Activated CD8-positive, alpha-beta memory T cell treated with anti-CD3 and anti-CD28 coated beads for 36 hours (primary cell): Measurements from ENCODE around the gene AEBP1. TPM values are rescaled to one million over a fixed set of nuclear protein-coding genes. Genes with fewer than 3 reads are reported as not detected.

Source experiments
- CTCF ChIA-PET: fragments of 350-600 bp; sonication (Branson Sonifier 250); formaldehyde crosslinking; loops from one replicate; lab custom pipeline; 2021; ENCODE audit warnings: antibody characterized with exemption; lab: Charles Lee
- POLR2A ChIA-PET: fragments of 350-600 bp; sonication (Branson Sonifier 250); formaldehyde crosslinking; loops from one replicate; lab custom pipeline; 2021; ENCODE audit warnings: antibody characterized with exemption; lab: Charles Lee
- total RNA-seq, 2 experiments: library from RNA; stranded (reverse); gene quantifications; one replicate each; pipeline ENCODE4 v1.2.3, GENCODE V29; 2021

The AEBP1 gene
- total RNA-seq, 2 experiments from 2014 or later, result 12.9 to 14.0 TPM

DNA sequence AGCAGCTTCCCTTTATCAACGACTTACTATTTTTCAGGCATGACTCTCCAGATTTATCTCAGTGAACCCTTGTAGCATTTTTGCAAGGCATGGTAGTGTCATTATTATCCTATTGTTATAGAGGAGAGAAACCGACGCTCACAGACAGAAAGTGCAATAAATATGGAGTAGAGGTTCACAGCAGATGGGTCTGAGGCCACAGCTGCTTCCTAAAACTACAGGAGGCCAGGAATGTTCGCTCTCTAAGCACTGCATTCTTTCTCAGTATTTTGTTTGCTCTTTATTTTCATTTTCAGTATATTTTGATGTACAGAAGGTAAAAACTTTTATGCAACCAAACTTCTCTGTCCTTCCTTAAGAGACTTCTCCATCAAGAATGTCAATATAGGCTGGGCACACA is 4.5 kb upstream of the AEBP1 start:
- POLR2A ChIA-PET, result no interaction called here
- CTCF ChIA-PET, result no interaction called here

DNA sequence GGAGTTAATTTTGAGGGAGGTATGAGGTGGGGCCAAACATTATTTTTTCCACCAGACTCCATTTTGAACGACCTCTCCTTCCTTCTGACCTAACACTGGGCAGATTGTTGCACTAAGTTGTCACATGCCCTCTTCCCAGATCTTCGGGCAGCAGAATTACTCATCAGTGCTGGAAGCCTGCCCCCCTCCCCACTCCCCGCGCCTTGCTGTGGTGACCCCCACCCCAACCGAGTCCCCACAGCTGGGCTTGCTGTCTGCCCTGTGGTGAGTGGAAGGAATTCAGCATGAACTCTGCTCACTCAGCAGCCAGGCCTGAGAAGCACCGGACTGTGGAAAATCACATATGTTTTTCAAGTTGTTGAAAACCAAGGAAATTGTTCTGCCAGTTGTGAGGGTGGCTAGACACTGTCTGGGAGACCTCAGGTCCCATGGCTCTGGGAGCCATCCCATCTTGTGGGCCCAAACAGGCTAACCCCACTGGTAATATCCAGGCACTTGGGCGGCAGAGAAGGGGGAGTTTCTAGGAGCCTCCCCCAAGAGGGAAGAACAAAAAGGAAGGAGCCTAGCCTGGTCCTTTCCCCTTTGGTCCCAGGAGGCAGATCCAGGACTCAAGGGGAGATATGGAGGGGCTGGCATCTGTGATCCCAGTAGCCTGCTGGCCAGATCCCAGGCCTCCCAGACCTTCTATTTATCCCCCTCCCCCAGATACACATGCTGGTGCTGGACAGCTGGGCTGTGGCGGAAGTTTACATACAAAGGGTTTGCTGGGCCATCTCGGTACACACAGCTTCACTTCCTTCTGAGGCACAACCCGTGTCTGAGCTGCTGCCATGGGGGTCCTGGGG is 3.5 kb upstream of the AEBP1 start:
- ChIA-PET CTCF (no interaction called here), POLR2A (no interaction called here)

DNA sequence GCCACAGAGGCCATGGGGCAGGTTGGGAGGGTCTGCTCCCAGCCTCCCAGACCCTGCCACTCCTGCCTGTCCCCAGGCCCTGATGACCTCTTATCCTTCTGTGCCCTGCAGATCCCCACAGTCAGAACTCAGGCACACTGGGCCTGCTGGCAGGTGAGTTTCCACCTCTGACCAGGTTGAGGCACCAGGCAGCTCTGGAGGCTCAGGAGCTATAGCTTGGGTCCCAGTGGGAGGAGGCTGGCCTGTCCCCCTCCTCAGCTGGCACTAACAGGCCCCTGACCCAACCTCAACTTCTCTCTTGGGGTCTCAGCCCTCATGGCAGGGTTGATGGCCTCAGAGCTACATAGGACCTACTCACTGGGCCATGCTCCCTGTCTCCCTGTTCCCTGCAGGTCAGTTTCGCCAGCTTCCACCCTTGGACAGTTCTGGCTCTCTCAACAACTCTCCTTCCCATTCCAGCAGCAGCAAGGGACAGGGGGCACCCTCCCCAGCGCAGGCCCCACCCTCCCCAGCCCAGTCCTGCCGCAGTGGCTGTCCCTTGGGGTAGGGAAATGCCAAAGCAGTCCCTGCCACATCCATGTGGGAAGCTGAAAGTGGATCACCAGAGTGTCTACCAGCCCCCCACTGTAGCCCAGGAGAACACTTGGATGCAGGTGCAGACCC is 2.7 kb upstream of the AEBP1 start:
- ChIA-PET POLR2A (no interaction called here), CTCF (no interaction called here)

DNA sequence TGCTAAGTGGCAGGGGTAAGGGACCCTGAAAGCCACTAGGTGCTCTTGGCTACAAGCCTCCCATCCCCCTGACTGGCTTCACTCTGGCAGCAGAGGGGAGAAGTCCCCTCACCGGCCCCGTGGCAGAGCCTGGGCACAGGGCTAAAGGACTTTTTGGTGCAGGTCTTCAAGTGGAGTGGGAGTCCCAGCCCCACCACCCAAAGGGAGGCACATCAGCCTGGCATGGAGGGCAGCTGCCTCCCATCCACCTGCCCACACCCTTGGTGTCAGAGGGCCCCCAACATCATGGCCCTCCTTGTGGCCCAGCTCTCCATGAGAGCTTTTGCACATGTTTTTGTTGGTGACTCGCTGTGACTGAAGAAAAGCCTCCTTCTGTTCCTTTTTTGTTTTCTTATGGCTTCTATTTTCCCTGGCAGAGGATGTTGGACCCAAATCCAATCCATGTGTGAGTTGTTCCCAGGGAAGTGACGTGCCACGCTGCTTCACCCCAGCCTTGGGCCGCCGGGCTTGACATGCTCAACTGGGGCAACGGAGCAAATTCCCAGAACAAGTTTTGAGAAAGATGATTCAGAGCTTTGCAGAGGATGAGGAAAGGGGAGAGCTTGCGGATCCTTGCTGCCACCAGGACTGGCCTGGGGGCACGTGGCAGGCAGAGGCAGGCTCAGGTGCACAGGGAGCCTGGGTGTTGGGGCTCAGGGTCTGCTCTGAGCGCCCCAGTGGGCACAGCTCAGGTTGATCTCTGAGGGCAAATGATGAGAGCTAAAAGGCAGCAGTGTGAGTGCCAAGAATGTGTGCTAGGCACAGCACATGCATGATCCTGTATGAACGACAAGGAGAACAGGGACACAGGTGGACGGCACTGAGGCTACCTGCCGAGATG is 1.9 kb upstream of the AEBP1 start:
- POLR2A ChIA-PET, result no interaction called here

DNA sequence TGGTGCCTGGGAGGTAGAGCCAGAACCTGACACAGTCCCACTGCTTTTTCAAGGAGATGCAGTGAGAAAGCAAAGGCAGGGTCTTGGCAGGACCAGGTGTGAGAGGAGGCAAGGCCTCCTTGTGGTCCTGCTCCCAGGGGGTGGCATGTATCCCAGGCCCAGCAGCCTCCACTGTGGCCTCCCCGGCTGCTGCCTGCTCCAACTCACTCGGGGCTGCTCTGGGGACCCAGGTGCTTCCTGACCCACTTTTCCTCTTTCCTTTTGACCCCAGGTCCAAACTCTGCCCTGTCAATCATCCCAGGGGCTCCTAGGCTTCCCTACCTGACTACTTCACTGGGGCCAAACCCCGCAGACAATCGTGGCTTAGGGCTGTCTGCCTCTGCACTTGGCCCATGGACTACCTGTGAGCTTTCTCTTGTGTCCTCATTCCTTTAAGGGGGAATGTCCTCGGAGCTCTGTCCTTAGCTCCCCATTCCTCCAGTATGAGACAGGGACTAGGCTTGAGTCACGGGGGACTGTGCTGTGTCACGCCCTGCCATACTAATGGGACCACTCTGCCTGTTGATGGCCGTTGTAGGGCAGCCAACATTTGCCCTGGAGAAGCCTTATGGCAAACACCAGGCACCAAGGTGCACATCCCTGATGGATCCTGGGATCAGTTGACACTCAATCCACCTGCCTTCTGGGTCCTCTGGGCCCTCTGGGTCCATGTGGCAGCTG is 1.1 kb upstream of the AEBP1 start:
- POLR2A ChIA-PET, result no interaction called here
- CTCF ChIA-PET, result no interaction called here

More for the DNA sequence above, 1.9 kb upstream of the AEBP1 start:
- CTCF ChIA-PET, result no interaction called here

DNA sequence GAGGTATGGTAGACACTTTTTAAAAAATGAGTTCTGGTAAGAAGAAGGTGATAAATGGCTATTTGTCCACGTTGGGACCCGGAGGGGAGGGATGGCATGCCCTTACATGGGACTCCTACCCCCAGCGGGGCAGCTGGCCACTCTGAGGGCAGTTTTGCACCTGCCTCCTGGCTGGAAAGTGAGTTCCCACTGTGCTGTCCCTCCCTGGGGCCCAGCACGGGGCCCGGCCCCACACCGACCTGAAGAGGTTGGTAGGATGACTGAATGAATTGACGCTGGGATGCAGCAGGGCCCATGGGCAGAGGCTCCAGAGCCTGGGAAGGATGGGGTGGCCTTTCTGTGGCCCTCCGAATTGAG is 601 bp upstream of the AEBP1 start:
- ChIA-PET POLR2A (no interaction called here), CTCF (no interaction called here)

DNA sequence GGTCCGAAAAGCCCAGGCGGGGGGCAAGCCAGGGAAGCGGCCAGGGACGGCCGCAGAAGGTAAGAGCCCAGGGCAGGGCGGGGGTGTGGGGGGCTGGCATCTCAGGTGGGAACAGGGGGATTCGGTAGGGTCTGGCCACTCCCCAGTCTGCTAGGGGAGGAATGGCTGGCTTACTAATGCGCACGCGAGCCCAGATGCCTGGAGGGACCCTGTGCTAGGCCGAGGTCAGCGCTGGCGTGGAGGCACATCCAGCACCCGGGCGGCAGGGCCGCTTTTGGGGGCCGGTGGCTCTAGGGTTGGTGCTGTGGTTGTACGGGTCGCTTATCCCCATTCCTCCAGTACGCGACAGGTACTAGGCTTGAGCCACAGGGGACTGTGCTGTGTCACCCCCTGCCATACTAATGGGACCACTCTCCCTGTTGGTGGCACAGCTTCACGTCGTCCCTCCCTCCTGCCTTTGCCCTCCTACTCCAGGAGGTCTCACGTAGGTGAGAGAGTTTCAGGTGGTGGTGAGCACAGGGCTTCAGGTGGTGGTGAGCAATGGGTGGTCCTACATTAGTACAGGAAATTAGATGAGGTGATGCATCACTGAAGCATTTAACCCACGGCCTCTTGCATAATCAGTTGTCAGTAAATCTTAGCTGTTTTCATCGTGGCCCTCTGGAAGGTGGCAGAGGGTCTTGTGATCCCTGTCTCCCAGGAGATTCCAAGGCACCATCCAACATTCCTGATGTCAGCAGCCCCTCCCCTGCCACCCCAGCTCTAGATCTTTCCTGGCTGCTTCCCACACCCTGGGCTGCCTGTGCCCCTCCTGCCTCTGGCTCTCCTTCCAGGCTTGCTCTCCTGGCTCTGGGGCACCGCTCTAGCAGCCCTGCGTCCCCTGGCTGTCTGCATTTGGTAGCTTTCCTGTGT is 971 bp downstream of the AEBP1 start:
- ChIA-PET POLR2A (interaction anchor here (0.7 to 1.6 kb wide), 3 partner anchors 13 to 20 kb away, joined by 3 to 4 read pairs (median 3); no protein-coding TSS in a partner anchor), CTCF (interaction anchor here (1.0 kb wide), 1 partner anchor 18 kb away, joined by 3 read pairs; the partner anchor contains the start of gene POLD2)

DNA sequence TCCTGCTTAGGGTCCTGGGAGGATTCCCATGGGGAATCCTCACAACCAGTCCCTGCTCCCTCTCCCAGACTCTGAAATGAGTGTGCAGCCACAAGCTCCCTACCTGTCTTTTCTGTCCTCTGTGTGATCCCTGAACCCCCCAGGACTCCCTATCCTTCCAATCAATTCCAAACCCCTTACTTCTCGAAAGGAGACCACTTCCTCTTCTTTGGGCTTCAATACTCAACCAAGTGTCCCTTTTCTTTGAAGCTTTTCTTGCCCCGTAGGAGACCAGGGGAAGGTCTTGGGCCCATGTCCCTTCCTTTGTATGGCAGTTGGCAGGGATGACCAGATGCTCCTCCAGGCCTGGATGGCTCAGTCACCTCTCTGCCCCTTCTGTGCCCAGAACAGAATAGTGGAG is 1.7 kb downstream of the AEBP1 start:
- ChIA-PET CTCF (interaction anchor here (1.0 kb wide), 1 partner anchor 17 kb away, joined by 3 read pairs; the partner anchor contains the start of gene POLD2), POLR2A (interaction anchor here (0.6 to 0.7 kb wide), 2 partner anchors 12 to 18 kb away, joined by 3 read pairs; no protein-coding TSS in a partner anchor)

DNA sequence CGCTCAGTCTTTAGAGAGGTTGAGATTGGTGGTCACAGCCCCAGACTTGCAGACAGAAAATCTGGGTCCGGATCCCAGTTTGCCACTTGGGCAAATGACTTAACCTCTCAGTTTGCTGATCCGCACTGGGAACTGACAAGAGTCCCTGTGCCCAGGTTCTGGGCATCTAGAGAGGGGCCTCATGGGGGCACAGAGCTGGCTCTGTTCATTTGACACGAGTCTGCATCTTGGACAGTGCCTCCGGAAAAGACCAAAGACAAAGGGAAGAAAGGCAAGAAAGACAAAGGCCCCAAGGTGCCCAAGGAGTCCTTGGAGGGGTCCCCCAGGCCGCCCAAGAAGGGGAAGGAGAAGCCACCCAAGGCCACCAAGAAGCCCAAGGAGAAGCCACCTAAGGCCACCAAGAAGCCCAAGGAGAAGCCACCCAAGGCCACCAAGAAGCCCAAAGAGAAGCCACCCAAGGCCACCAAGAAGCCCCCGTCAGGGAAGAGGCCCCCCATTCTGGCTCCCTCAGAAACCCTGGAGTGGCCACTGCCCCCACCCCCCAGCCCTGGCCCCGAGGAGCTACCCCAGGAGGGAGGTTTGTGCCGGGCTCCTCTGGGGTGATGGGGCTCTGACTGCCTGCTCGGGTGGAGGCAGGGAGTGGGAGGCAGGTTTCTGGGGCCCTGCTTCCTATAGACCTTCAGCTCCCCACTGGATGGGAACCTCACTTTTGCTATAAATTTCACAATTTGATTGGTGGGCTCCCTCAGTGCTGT is 2.3 kb downstream of the AEBP1 start:
- ChIA-PET CTCF (no interaction called here), POLR2A (interaction anchor here (0.5 to 0.6 kb wide), 2 partner anchors 18 to 508 kb away, joined by 3 read pairs; no protein-coding TSS in a partner anchor)

DNA sequence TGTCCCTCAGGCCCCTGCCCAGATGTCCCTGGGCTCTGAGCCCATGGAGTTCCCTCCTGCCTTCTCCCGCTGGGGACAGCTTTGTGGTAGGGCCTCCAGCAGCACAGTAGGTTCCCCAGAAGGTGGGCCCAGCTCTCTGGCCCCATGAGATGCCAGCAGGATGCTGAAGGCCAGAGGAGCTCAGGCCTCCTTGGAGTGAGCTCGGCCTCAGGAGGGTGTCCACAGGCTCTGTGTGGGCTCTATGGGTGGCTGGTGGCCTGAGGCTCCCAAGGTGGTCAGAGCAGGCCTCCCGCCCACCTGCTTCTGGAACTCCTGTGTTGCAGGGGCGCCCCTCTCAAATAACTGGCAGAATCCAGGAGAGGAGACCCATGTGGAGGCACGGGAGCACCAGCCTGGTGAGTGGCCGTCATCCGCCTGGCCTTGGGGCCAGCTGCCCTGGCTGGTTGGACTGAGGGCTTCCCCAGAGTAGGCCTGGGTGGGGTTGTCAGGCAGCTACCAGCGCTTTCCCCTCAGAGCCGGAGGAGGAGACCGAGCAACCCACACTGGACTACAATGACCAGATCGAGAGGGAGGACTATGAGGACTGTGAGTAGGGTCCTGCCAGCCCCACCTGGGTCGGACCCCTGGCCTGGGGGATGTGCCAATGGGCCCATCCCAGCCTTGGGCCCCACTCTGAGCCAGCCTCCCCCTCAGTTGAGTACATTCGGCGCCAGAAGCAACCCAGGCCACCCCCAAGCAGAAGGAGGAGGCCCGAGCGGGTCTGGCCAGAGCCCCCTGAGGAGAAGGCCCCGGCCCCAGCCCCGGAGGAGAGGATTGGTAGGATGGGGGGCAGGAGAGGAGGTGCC is 3.2 kb downstream of the AEBP1 start:
- ChIA-PET CTCF (no interaction called here), POLR2A (interaction anchor here (0.5 kb wide), 1 partner anchor 509 kb away, joined by 3 read pairs; no protein-coding TSS in a partner anchor)

DNA sequence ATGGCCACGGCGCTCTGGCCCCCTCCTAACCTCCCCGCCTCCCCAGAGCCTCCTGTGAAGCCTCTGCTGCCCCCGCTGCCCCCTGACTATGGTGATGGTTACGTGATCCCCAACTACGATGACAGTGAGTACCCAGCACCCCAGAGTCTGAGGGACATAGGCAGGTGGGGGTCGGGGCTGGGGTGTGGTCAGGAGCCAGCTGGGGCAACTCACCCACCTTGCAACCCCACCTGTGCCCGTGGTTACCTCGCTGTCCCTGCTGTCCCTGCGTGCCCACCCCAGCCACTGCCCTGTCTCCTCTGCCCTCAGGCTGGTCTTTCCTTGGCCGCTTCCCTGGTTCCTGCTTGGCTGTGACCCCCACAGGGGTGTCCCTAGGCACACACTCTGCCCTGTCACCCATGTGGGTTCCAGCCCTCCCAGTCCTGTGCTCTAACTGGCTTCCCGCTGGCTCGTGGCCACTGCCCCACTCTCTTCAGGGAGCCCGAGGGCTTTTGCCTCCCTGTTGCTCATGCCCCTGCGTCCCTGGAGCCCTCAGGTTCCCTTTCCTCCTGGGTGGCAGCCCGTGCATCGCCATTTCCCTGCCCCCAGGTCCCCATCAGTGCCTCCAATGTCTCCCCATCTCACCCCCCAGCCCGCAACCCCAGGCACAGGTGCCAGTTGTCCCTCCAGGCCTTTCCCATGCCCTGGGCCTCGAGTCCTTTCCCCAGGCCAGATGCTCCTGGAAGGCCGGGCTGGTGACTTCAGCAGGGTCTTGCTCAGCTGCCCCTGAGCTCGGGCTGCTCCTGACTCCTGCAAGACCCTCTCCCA is 4.0 kb downstream of the AEBP1 start:
- ChIA-PET POLR2A (no interaction called here), CTCF (no interaction called here)

DNA sequence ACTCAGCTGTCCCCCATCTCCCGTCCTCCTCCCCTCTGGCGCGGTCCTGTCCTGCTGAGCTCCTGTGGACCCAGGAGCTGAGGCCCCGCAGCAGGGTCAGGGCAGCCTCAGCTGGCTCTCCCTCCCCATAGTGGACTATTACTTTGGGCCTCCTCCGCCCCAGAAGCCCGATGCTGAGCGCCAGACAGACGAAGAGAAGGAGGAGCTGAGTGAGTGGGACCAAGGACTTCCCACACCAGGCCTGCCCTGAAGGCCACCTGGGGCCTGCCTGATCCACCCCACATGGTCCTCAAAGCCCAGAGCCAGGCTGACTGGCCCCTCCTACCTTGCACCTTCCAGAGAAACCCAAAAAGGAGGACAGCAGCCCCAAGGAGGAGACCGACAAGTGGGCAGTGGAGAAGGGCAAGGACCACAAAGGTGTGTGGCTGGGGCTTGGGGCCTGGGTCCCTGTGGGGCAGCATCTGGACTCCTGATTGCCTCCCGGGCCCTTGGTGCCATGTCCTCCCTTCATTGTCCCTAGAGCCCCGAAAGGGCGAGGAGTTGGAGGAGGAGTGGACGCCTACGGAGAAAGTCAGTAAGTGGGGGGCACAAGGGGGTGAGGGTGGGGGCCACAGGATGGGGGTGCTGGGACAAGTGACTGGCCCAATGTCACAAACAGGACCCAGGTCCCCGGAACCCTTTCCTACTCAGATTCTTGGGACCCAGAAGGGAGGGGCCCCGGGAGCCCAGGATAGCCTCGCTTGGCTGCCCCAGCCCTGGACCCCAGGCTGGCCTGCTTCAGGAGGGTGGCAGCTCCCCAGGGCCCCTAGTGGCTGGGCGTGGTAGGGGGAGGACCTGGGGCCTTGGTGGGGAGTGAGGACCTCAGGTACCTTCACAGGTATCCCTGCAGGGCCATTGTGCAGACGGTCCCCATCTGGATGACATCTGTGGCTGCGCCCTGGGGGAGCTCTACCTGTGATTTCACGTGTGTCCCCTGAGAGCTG is 4.9 kb downstream of the AEBP1 start:
- ChIA-PET POLR2A (interaction anchor here (1.5 kb wide), 1 partner anchor 14 kb away, joined by 3 read pairs; the partner anchor contains the start of gene POLD2), CTCF (no interaction called here)

DNA sequence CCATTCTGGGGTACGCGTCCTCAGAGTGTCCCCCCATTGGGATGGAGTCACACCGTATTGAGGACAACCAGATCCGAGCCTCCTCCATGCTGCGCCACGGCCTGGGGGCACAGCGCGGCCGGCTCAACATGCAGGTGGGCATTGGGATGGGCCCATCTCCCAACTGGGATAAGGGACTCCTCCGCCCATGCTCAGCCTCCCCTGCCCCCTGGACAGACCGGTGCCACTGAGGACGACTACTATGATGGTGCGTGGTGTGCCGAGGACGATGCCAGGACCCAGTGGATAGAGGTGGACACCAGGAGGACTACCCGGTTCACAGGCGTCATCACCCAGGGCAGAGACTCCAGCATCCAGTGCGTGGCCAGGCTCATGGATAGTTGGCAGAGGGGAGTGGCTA is 5.8 kb downstream of the AEBP1 start:
- ChIA-PET POLR2A (interaction anchor here (1.5 kb wide), 1 partner anchor 13 kb away, joined by 3 read pairs; the partner anchor contains the start of gene POLD2), CTCF (no interaction called here)
